Astrocyte (in vitro differentiated cells and primary cell): ENCODE data around the gene TPO. TPM values are rescaled to one million over a fixed set of nuclear protein-coding genes. Genes with fewer than 3 reads are reported as not detected.

Source experiments
- DNase-seq: peaks from one replicate; pipeline ENCODE4 v3.0.0-alpha.2; 2010; ENCODE audit warnings: low read depth
- FAIRE-seq: peaks from 2 replicates; lab custom pipeline; 2011; peaks lifted over from hg19 to GRCh38; lab: Jason Lieb, UNC
- H2AFZ ChIP-seq: 2 replicates; pipeline ENCODE4 v1.6.0; 2012; ENCODE audit warnings: low read depth, low read length, inconsistent platforms
- H3K27ac ChIP-seq: 2 replicates; pipeline ENCODE4 v1.5.1; 2011; ENCODE audit warnings: low read depth, low read length, inconsistent platforms
- H3K27me3 ChIP-seq: 2 replicates; pipeline ENCODE4 v1.6.0; 2011; ENCODE audit warnings: low read length, inconsistent platforms; ENCODE audit not compliant: insufficient read depth
- H3K36me3 ChIP-seq: 2 replicates; pipeline ENCODE4 v1.5.1; 2011; ENCODE audit warnings: low read length, inconsistent platforms; ENCODE audit not compliant: insufficient read depth
- H3K4me1 ChIP-seq: 2 replicates; pipeline ENCODE4 v1.5.1; 2011; ENCODE audit warnings: low read length, inconsistent platforms; ENCODE audit not compliant: insufficient read depth
- H3K4me2 ChIP-seq: 2 replicates; pipeline ENCODE4 v1.6.0; 2012; ENCODE audit warnings: low read length, inconsistent platforms
- H3K4me3 ChIP-seq: 2 replicates; pipeline ENCODE4 v1.5.1; 2011; ENCODE audit warnings: low read depth, mild to moderate bottlenecking, low read length, inconsistent platforms; ENCODE audit not compliant: insufficient read depth
- H3K79me2 ChIP-seq: 2 replicates; pipeline ENCODE4 v1.6.0; 2012; ENCODE audit warnings: mild to moderate bottlenecking, low read length, inconsistent platforms; ENCODE audit not compliant: insufficient read depth
- H3K9ac ChIP-seq: 2 replicates; pipeline ENCODE4 v1.6.0; 2012; ENCODE audit warnings: mild to moderate bottlenecking, low read length, inconsistent platforms
- H3K9me3 ChIP-seq: 2 replicates; pipeline ENCODE4 v1.5.1; 2012; ENCODE audit warnings: low read depth, mild to moderate bottlenecking, low read length, inconsistent platforms; ENCODE audit not compliant: insufficient read depth
- H4K20me1 ChIP-seq: 2 replicates; pipeline ENCODE4 v1.6.0; 2012; ENCODE audit warnings: low read length, inconsistent platforms; ENCODE audit not compliant: insufficient read depth
- H3K27ac Mint-ChIP-seq: one replicate; pipeline ENCODE4 v1.8.0; 2021; ENCODE audit warnings: mild to moderate bottlenecking, mixed read lengths; ENCODE audit not compliant: unreplicated experiment
- H3K27me3 Mint-ChIP-seq: one replicate; pipeline ENCODE4 v1.8.0; 2021; ENCODE audit warnings: low read depth, mixed read lengths; ENCODE audit not compliant: unreplicated experiment
- H3K36me3 Mint-ChIP-seq: one replicate; pipeline ENCODE4 v1.8.0; 2021; ENCODE audit warnings: low read depth, mixed read lengths; ENCODE audit not compliant: unreplicated experiment
- H3K4me1 Mint-ChIP-seq: one replicate; pipeline ENCODE4 v1.8.0; 2021; ENCODE audit warnings: low read depth, mixed read lengths; ENCODE audit not compliant: unreplicated experiment
- H3K4me3 Mint-ChIP-seq: one replicate; pipeline ENCODE4 v1.8.0; 2021; ENCODE audit warnings: mild to moderate bottlenecking, moderate library complexity, mixed read lengths; ENCODE audit not compliant: unreplicated experiment
- H3K9me3 Mint-ChIP-seq: one replicate; pipeline ENCODE4 v1.8.0; 2021; ENCODE audit warnings: mild to moderate bottlenecking, mixed read lengths; ENCODE audit not compliant: unreplicated experiment
- CTCF ChIP-seq: IDR thresholded peaks from 2 replicates; pipeline ENCODE4 v1.5.1; 2011; ENCODE audit warnings: low read depth, mild to moderate bottlenecking, inconsistent platforms, low read length, moderate library complexity; ENCODE audit not compliant: insufficient read depth
- EZH2 ChIP-seq: IDR thresholded peaks from 2 replicates; pipeline ENCODE4 v1.6.1; 2012; ENCODE audit warnings: mild to moderate bottlenecking, low read length, inconsistent platforms; ENCODE audit not compliant: insufficient read depth
- total RNA-seq: library from RNA; stranded (reverse); gene quantifications from 2 replicates; pipeline ENCODE4 v1.2.1, GENCODE V29; 2021

The TPO gene
- total RNA-seq, 1 donor from 2014 or later: not detected

DNA sequence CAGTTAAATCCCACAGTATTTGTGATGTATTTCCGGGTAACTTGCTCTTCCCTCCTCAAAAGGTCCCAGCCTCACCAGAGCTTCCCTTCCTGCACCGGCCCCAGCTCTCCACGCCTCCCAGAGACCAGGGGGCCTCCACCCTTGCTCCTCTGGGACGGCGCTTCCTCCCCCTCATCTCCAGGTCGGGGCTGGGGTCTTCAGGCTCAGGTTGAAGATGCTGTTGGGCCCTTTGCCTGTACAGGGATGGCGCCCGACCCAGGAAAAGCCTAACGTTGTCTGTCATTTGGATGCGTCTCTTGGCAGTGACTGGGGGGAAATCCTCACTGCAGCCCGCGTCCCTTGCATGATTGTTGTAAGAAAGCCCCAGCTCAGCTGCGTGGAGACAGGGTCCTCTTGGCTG, 126.7 kb downstream of the TPO start:
- H3K4me3 ChIP-seq: no peak overlapping the region
- peaks cover 3% of the 10 kb centered on the region for H3K4me1 ChIP-seq
- DNase-seq (no peak), FAIRE-seq (no peak)
- H3K27ac Mint-ChIP-seq: no peak overlapping the region
- H3K36me3 ChIP-seq: no peaks in the 10 kb centered on the region
- peaks cover 12% of the 10 kb centered on the region for H3K27me3 Mint-ChIP-seq
- no peak overlapping the region for H3K9ac ChIP-seq
- no peak overlapping the region for H3K27ac ChIP-seq
- no peaks in the 10 kb centered on the region for H3K79me2 ChIP-seq
- H2AFZ ChIP-seq: no peak overlapping the region
- H3K9me3 Mint-ChIP-seq: no peaks in the 10 kb centered on the region
- no peaks in the 10 kb centered on the region for H3K4me1 Mint-ChIP-seq
- H3K4me2 ChIP-seq: no peak overlapping the region
- no peaks in the 10 kb centered on the region for H3K36me3 Mint-ChIP-seq
- H4K20me1 ChIP-seq: no peaks in the 10 kb centered on the region
- H3K9me3 ChIP-seq: no peaks in the 10 kb centered on the region
- no peaks in the 10 kb centered on the region for H3K27me3 ChIP-seq
- H3K4me3 Mint-ChIP-seq: no peak overlapping the region
- no peak for TF ChIP-seq CTCF
- no peak for TF ChIP-seq EZH2

DNA sequence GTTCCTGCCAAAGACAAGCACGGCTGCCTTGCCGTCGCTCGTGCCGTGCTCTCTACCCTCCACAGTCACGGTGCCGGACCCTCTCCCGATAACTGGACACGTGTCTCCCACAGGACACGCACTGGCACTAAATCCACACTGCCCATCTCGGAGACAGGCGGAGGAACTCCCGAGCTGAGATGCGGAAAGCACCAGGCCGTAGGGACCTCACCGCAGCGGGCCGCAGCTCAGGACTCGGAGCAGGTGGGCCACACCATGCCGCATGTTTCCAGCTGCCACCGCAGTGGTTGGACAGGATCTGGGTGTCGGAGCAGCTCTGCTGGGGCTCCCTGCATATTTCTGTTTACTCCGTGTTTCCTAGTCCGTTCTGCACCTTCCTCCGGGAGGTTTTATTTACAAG, 127.2 kb downstream of the TPO start:
- no peaks in the 10 kb centered on the region for H3K4me1 Mint-ChIP-seq
- no peak overlapping the region for H3K4me3 Mint-ChIP-seq
- TF ChIP-seq EZH2: no peak
- no peak for TF ChIP-seq CTCF
- H3K79me2 ChIP-seq: no peaks in the 10 kb centered on the region
- H2AFZ ChIP-seq: no peak overlapping the region
- no peak overlapping the region for H3K9ac ChIP-seq
- H3K36me3 Mint-ChIP-seq: no peaks in the 10 kb centered on the region
- peaks cover 10% of the 10 kb centered on the region for H3K27me3 Mint-ChIP-seq
- DNase-seq: no peak
- no peak overlapping the region for H3K27ac ChIP-seq
- no peaks in the 10 kb centered on the region for H3K36me3 ChIP-seq
- no peaks in the 10 kb centered on the region for H3K9me3 Mint-ChIP-seq
- no peaks in the 10 kb centered on the region for H3K9me3 ChIP-seq
- no peaks in the 10 kb centered on the region for H3K27me3 ChIP-seq
- peaks cover 3% of the 10 kb centered on the region for H3K4me1 ChIP-seq
- no peak overlapping the region for H3K4me3 ChIP-seq
- no peak for FAIRE-seq
- H3K4me2 ChIP-seq: no peak overlapping the region
- no peaks in the 10 kb centered on the region for H4K20me1 ChIP-seq
- no peak overlapping the region for H3K27ac Mint-ChIP-seq

DNA sequence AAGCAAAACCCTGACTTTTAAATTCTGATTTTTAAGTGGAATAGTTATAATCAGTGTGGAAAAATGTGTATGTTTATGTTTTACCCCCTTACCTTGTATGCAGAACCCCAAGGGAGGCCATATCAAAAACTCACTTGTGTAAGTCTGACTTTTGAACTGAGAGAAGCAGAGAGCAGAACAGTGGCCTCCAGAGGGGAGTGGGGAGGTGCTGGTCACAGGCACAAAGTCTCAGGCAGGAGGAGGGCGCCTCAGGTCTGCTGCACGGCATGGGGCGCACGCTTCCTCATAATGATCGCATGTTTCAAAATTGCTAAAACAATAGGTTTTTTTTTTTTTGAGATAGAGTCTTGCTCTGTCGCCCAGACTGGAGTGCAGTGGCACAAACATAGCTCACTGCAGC, 127.8 kb downstream of the TPO start:
- Histone ChIP-seq H3K27ac (no peak overlapping the region), H3K27me3 (no peaks in the 10 kb centered on the region), H3K4me1 (peaks cover 3% of the 10 kb centered on the region), H3K9me3 (no peaks in the 10 kb centered on the region), H3K9ac (no peak overlapping the region), H3K4me2 (no peak overlapping the region), H3K4me3 (no peak overlapping the region), H4K20me1 (no peaks in the 10 kb centered on the region), H2AFZ (no peak overlapping the region), H3K79me2 (no peaks in the 10 kb centered on the region), H3K36me3 (no peaks in the 10 kb centered on the region)
- Mint-ChIP-seq H3K4me1 (no peaks in the 10 kb centered on the region), H3K9me3 (no peaks in the 10 kb centered on the region), H3K36me3 (no peaks in the 10 kb centered on the region), H3K27me3 (peaks cover 10% of the 10 kb centered on the region), H3K4me3 (no peak overlapping the region), H3K27ac (no peak overlapping the region)
- TF ChIP-seq EZH2 (no peak), CTCF (no peak)
- FAIRE-seq: no peak
- no peak for DNase-seq
